Measurements from ENCODE around the gene PDE4D. TPM values are rescaled to one million over a fixed set of nuclear protein-coding genes. Genes with fewer than 3 reads are reported as not detected.
"Not testable (repeated sequence)": the region's sequence is repeated elsewhere in the genome, so short reads cannot be mapped to it uniquely, and the experiment has no call there.

Gene PDE4D
- total RNA-seq, 1 experiment from 2014 or later: 291 TPM

DNA sequence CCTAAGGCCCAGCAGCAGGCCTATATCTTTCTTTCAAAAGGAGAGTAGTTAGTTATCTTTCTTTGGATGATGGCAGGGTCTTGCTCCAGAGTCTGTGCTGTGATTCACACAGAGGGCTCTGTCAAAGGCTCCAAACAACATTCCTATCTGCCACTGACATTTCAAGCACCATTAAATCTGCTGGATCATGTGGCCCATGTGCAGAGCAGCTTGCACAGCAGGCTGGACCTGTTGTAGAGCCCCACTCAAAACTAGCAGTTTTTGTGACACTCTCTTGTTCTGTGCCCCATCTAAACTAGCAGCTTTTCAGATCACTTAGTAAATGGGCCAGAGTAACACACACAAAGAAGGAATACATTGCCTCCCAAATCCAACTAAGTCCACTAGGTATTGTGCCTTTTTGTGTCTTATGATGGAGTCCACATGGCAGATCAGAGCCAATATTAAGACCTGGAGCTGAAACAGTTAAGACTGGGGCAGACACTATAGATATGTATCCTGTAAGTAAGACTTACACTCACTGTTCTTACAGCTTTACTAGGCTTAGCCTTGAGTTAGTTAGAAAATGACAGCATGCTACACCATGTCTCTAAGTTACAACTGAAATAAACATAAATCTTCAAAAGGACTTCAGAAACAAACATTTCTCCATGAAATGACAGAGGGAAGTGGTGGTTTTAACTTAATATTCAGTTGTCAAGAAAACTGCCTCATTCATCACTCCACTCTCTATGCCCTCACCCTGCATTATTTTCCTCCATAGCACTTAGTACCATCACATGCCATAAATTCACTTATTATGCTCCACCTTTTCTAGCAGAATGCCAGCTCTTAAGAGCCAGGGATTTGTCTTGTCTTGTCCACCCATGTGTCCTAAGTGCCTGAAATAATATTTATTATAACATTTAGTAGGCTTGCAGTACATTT lies 909.7 kb downstream of the PDE4D start:
- DNase-seq (ENCODE audit: extremely low read depth, low read depth): no peak

DNA sequence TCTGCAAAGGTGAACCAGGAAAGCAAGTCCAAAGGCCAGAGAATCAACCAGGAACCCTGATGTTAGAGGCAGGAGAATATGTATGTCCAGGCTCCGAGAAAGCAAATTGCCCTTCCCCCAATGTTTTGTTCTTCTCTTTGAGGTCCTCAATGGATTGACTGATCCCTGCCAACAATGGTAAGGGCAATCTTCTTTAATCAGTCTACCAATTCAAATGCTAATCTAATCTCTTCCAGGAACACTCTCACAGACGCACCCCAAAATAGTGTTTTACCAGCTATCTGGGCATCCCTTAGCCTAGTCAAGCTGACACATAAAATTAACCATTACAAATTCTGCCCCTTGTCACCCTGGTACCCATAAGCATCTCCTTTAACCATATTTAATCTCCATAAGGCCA lies 912.6 kb downstream of the PDE4D start:
- DNase-seq (ENCODE audit: extremely low read depth, low read depth): no peak

DNA sequence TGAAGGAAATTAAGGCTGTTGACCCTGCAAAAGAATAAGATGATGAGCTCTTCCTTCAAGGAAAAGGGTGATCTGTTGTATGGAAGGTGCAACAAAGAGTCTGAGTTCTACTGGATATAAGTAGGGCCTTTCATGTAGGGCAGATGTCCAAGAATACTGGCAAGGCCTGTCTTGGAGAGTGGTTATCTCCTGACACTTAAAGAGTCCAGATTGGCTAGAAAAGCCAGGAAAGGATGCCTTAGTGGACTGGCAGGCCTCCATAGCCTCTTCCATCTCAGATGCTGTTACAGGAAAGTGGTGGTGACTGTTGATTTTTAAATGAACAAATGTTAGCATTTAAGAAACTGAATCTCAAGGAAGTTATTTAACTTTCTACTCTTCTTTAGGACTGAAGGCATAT lies 914.4 kb downstream of the PDE4D start:
- DNase-seq (ENCODE audit: extremely low read depth, low read depth): no peak

DNA sequence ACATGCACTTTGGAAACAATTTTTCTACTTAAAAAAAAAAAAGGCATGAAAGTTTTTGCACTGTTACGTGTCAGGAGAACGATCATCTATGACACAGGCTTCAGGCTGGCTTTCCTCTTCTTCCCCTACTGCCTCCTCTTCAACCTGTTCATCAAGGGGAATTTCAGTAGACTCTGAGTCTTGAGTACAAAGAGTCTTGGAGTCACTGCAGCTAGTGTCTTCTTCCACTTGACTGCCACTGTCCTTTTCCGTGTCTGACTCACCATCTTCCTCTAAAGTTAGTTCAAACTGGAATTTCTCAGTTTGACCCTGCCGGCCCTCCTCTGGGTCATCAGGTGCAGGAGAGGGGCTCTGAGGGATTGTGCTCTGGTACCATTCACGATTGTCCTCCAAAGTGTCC lies 918.9 kb downstream of the PDE4D start:
- DNase-seq (ENCODE audit: extremely low read depth, low read depth): no peak

DNA sequence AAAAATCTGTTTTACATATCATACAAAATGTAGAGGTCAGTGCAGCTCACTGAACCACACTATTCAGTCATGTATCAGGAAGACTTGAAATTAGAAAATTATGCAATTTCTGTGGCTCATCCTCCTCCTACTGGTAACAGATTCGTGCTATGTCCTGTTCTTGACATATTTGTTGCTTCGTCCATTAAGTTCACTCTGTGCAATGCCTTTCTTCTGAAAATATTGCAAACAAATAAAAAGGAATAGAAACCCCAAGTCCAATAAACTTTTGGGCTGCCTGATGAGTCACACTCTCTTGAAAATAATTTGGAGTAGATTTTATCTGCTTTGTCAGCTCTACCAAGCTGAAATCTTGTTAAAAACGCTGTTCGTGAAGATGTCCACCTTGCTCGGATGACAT lies 919.4 kb downstream of the PDE4D start:
- peak; percentile 70 for DNase-seq (ENCODE audit: extremely low read depth, low read depth)

DNA sequence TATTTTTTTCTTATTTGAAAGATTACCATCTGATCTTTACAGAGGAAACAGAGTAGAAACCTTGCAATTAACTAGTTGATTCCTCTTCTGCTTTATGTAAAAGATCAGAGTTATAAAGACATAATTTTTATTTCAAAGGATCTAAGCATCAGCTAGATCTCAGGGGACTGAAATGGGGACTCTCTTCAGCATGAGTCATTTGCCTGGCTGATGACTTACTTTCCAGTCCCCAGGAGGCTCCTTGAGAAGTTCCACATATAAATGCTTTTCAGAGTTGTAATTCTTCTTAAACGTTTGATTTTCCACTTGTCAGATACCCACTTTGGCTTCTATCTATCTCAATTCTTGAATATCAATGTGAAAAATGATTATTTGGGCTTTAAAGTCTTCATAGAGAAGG lies 921.2 kb downstream of the PDE4D start:
- no peak for DNase-seq (ENCODE audit: extremely low read depth, low read depth)

DNA sequence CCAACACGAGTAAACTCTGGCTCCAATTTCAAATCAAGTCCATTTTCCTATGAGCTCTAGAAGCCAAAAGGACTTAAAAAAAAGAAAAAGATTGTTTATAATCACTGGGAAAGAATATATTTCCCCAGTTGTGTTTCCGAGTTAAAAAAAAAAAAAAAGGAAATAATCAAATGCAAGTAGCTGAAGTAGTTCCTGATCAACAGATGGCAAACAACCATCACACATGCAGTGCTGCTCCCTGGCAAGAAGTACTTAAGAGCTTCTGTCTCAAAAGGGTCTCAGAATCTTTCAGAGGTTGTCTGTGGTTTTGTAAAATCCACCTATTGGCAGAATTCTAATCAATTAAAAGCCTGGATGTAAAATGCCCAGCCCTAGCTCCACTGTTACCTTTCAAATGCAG lies 922.8 kb downstream of the PDE4D start:
- no peak for DNase-seq (ENCODE audit: extremely low read depth, low read depth)

DNA sequence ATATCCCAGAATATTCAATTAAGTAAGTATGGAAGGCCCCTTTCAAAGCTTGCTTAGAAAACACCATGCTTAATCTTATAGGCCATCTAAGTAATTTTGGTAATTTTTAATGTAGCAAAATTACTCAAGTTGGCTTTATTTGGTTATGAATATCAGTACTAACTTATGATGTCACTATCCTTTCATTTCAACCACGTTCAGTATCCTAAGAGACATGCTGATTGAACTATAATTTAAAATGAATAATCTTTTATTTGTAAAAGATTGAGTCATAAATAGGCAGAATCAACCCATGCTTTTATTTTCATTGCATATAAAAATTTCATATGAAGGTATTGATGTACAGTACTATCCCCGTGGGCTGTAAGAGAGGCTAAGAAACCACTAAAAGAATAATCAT lies 923.7 kb downstream of the PDE4D start:
- DNase-seq (ENCODE audit: extremely low read depth, low read depth): no peak

DNA sequence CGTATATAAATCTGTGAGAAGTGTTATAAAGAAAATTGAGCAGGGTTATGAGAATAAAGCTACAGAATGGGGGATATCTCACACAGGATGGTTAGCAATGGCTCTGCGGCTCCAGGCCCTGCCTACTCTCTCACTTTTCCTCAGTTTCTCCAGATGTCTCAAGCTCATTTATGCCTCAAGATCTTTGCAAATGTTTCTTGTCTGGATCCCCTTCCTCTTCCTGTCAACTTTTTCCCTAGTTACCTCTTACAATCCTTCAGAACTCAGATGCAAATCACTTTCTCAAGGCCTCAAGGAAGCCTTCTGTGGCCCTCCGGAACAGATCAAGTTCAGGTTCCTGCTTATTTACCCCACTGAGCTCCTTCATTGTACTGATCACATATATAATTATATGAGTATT lies 924.3 kb downstream of the PDE4D start:
- no peak for DNase-seq (ENCODE audit: extremely low read depth, low read depth)

DNA sequence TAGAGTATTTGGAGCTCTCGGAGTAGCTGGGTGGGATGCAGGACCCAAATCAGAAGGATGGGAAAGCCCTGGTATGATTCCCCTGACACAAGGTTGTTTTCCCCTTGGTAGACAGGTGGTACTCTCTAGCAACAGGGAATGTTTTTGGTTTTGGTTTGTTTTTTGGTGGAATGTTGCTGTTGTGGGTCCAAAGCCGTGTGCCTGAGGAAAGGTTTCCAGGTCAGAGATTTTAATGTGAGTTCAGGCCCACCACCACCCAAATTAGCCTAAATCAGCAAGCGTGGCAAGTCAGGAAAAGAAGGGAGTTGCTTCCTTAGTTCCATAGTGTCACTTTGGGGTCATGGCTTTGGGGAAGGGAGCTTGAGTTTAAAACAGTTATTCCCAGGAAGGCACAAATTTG lies 925.2 kb downstream of the PDE4D start:
- no peak for DNase-seq (ENCODE audit: extremely low read depth, low read depth)

DNA sequence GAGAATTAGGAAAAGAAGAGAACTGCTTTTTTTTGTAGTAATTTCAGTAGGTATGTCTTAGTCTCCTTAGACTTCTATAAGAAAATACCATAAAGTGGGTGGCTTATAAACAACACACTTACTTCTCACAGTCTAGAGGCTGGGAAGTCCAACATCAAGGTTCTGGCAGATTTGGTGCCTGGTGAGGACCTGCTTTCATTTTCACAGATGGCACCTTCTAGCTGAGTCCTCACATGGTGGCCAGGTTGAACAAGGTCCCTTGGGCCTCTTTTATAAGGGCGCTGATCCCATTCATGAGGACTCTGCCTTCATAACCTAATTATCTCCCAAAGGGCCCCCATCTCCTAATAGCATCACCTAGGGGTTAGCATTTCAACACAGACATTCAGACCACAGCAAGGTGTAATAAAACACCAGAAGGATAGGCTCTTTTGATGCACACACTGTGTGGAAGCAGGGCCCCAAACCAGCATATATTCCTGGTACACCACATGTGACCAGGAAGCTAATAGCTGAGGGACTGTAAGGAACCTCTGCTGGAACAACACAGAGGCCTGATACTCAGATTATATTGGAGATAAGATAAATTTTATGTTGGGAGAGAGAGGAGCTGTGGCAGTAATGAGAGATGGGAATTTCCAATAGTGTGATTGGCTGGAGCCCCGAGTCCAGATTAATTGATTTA lies 925.8 kb downstream of the PDE4D start:
- DNase-seq (ENCODE audit: extremely low read depth, low read depth): no peak

DNA sequence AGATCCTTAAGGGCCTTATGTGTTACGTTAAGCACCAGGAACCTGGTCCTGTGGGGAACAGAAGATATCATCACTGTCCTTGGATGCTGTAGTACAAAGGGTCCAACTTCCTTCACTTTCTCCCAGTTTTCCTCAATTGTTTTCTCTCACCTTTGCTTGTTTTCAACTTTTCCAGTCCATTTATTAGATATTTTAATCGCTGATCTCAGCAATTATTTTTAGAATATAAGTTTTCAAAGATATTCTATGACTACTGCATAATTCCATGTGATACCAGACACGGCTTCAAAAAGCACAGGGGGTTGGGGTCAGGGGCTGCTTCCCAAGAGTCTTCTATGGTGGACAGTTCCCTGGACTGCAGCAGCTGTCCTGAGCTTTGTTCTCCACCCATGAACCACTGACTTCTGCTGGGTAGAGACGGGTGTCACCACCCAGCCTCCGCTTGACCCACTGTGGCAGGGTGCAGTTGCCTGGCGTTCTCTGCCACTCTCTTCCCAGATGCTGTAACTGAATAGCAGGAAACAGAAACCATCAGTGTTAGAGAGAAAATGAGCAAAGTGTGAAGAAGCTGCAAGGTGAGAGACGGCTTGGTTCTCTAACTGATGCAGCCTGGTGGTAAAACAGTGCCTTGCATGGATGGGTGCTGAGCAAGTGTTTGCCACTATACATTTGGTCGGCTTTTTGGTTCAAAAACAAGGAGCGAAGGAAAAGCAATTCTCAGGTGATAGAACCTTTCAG lies 927.7 kb downstream of the PDE4D start:
- no peak for DNase-seq (ENCODE audit: extremely low read depth, low read depth)

DNA sequence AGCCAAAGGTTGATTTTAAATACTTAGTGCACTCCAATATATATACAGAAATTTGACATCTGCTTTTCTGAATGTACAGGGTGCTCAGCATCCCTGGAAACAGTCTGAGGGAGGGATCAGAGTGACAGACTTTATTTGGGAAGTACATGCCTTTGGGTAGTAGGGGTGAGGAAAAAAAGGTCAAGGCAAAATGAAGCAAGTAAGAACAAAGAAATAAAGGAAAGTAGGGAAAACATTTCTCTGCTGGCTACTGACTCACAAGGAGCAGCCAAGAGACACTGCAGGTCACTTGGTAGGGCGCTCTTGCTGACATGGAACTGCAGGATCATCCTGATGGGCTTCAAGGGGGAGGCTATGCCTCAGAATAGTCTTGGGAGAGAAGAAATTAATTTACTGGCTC lies 929.7 kb downstream of the PDE4D start:
- DNase-seq (ENCODE audit: extremely low read depth, low read depth): no peak

DNA sequence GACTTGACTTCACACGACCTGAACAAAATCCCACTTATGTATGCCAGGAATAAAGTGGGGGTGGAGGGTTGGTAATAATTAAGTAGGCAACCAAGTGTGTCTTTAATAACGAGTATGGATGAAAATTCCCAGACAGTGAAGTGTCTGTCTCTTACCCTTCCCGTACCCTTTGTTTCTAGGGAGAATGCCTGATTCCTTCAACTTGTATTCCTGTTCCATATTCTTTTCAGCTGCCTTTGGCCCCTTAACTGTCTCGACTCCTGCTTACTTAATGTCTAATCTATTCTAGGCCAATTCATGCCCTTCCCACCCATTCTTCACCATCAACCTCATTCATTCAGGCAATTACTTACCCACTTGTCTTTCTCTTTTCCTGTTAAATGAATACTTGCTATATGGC lies 930.2 kb downstream of the PDE4D start:
- DNase-seq (ENCODE audit: extremely low read depth, low read depth): no peak

DNA sequence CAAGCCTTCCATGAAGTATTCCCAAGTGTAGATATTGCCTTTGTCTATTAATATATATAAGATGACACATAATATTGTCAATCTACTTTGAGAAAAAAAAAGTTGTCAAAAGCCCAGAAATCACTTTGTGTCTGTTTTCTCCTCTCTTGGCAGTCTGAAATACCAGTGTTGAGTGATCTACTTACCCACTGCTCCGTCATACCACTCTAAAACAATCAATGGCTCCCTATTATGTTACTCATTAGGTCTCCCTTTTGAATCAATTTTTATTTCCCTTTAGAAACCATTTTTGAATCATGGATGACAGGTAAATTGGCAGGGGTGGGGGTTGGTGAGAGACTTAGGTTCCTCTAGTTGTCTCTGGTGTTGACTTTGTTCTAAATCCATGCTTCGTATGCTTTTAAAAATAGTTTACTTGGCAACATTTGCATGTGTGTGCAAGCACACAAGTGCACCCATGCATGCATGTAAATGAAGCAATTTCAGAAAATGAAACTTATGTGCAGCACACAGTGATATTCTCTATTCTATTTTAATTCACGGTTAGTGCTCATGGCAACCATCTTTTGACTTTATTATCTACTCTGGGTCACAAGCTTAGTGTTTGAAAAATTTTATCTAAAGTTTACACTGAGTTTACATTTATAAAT lies 931.8 kb downstream of the PDE4D start:
- no peak for DNase-seq (ENCODE audit: extremely low read depth, low read depth)

DNA sequence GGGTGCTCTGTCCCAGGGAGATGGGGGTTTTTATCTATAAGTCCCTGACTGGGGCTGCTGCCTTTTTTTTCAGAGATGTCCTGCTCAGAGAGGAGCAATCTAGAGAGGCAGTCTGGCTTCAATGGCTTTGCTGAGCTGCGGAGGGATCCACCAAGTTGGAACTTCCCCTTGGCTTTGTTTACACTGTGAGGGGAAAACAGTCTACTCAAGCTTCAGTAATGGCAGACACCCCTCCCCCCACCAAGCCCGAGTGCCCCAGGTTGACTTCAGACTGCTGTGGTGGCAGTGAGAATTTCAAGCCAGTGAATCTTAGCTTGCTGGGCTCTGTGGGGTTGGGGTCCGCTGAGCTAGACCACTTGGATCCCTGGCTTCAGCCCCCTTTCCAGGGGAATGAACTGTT lies 934.8 kb downstream of the PDE4D start:
- DNase-seq (ENCODE audit: extremely low read depth, low read depth): no peak

DNA sequence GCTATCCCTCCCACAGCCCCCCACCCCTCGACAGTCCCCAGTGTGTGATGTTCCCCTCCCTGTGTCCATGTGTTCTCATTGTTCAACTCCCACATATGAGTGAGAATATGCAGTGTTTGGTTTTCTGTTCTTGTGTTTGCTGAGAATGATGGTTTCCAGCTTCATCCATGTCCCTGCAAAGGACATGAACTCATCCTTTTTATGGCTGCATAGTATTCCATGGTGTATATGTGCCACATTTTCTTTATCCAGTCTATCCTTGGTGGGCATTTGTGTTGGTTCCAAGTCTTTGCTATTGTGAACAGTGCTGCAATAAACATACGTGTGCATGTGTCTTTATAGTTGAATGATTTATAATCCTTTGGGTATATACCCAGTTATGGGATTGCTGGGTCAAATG lies 940.3 kb downstream of the PDE4D start:
- DNase-seq (ENCODE audit: extremely low read depth, low read depth): not testable (repeated sequence)

DNA sequence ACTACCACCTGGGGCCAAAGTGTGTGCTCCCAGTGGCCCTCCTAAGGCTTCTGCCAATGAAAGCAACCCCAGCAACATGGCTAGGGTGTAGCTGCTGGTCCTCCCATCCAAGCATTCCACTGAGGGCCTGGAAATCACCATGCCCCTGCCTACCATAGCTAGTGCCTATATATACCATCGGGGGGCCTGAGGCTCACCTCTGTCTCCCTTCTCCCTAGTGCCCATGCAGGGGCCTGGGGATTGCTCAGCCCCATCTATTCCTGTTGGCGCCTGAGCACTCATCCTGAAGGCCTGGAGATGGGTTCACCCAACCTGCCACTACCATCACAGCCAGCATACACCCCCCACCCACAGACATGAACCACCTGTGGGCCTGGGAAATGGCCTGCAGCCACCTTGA lies 943.3 kb downstream of the PDE4D start:
- no peak for DNase-seq (ENCODE audit: extremely low read depth, low read depth)

DNA sequence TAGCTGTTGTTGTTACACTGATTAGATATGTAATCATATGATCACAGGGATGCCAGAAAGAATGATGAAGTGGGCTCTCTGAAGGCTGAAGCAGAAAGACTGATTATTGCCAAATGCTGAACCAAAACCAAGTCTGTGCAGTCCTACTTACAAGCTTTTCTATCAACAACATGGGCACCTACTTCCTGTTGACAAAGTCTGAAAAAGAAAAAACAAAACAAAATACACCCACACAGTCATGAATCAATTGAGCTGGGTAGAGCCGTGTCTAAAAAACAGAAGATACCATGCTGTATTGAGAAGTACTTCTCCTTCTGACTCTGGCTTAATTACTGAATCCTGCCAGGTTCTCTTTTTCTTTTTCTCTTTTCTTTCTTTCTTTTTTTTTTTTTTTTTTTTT lies 947.3 kb downstream of the PDE4D start:
- DNase-seq (ENCODE audit: extremely low read depth, low read depth): no peak

DNA sequence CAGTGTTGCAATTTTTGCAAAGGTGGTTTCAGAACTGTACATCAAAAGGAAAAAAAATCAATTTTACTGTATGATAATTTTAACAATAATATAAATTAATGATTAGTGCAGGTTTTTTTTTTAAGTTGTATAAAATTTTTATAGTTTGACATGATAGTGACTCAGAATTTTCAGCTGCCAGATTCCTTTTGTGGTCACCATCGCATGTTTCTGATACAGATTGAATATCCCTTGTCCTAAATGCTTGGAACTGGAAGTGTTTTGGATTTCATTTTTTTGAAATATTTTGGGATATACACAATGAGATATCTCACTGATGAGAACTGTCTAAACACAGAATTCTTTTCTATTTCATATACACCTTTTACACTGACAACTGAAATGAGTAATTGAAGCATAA lies 949.3 kb downstream of the PDE4D start:
- no peak for DNase-seq (ENCODE audit: extremely low read depth, low read depth)

DNA sequence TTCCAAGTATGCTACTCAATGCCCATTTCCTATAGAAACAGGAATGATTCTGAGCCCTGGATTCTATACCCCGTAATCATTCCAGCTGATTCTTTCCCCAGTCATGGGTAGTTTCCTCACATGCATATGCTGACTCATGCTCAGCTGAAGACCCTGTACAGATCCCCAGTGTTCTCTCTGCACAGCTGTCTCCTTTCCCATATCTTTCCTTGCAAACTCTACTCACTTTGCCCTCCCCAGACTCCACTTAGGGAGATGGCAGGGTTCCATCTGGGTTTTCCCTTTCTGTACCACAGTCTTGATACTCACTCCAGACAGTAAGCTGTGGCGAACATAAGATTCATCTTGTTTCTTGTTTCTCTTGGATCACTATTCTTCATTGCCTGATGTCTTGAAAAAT lies 953.1 kb downstream of the PDE4D start:
- no peak for DNase-seq (ENCODE audit: extremely low read depth, low read depth)
